Prostate gland (tissue), 2 donors: ENCODE data around the gene TMC4.

Experiments used
- CTCF ChIP-seq, 4 experiments: fragments of 200-600 bp in 2 of 4; fragments of 450-650 bp in 2 of 4; sonication (generic) in 2 of 4; IDR thresholded peaks; 1 replicate in 3 of 4; 2 replicates in 1 of 4; pipeline ENCODE4 v1.5.1; 2016 to 2019; ENCODE audit warnings: antibody characterized with exemption in 4 of 4, mild to moderate bottlenecking in 2 of 4, moderate library complexity in 2 of 4
- POLR2A ChIP-seq: fragments of 450-650 bp; IDR thresholded peaks from one replicate; pipeline ENCODE4 v1.6.1; 2016; ENCODE audit warnings: antibody characterized with exemption, mild to moderate bottlenecking

GRCh38 chr19:54216869-54217268, 43.9 kb upstream of the TMC4 start:
- TF ChIP-seq CTCF (IDR thresholded peaks at IDR 0.05) (no peak), POLR2A (no peak)
